Activated CD4-positive, CD25-positive, alpha-beta regulatory T cell treated with anti-CD3 and anti-CD28 coated beads, Interleukin-2, amount 50 U/mL, for 24 hours (primary cell): Measurements from ENCODE around the gene QARS1.
A peak's percentile ranks its signal among the peaks of the same experiment; 100 is the strongest.

Source experiments
- ATAC-seq, 2 donors: fragments of 150-1000 bp; cut with Tn5 transposase; one replicate each; pipeline ENCODE4 v1.10.0; 2021; ENCODE audit warnings: mild to moderate bottlenecking in 1 of 2, moderate library complexity in 1 of 2

The QARS1 gene

GRCh38 chr3:49120096-49120437 is 15.5 kb upstream of the QARS1 start:
- ATAC-seq = no peak

GRCh38 chr3:49119439-49119838 is 14.9 kb upstream of the QARS1 start:
- no peak for ATAC-seq

GRCh38 chr3:49119036-49119435 is 14.5 kb upstream of the QARS1 start:
- ATAC-seq = no peak

GRCh38 chr3:49112262-49112661 is 7.7 kb upstream of the QARS1 start:
- ATAC-seq = no peak

- no peak for ATAC-seq
Observed at GRCh38 chr3:49111347-49111746, 6.8 kb upstream of the QARS1 start.

- ATAC-seq = no peak
Observed at GRCh38 chr3:49110780-49111179, 6.2 kb upstream of the QARS1 start.

GRCh38 chr3:49108346-49108745 is 3.8 kb upstream of the QARS1 start:
- no peak for ATAC-seq

- no peak for ATAC-seq
Observed at GRCh38 chr3:49104052-49104426, 518 bp downstream of the QARS1 start.

- no peak for ATAC-seq
Observed at GRCh38 chr3:49100046-49100615, 4.4 kb downstream of the QARS1 start.

GRCh38 chr3:49098910-49099630 is 5.5 kb downstream of the QARS1 start:
- ATAC-seq = no peak

- ATAC-seq = no peak
Observed at GRCh38 chr3:49098429-49098828, 6.1 kb downstream of the QARS1 start.

GRCh38 chr3:49093853-49094767 is 10.4 kb downstream of the QARS1 start, which contains the start of gene QRICH1:
QRICH1 (minus strand) TSS chr3:49094071; CDS start chr3:49077017, 17,054 bp downstream.
- ATAC-seq = peak; percentile 83 to 87

GRCh38 chr3:49092938-49093852 is 11.4 kb downstream of the QARS1 start:
- ATAC-seq = peak; percentile 33 to 39

GRCh38 chr3:49081429-49081828 is 23.1 kb downstream of the QARS1 start:
- no peak for ATAC-seq

- ATAC-seq = no peak
Observed at GRCh38 chr3:49079270-49079669, 25.3 kb downstream of the QARS1 start.

- no peak for ATAC-seq
Observed at GRCh38 chr3:49076646-49077045, 27.9 kb downstream of the QARS1 start.

- ATAC-seq = no peak
Observed at GRCh38 chr3:49076116-49076515, 28.4 kb downstream of the QARS1 start.

- no peak for ATAC-seq
Observed at GRCh38 chr3:49058011-49058410, 46.5 kb downstream of the QARS1 start.

GRCh38 chr3:49057268-49057667 is 47.3 kb downstream of the QARS1 start:
- no peak for ATAC-seq

- no peak for ATAC-seq
Observed at GRCh38 chr3:49054344-49054862, 50.2 kb downstream of the QARS1 start.

- no peak for ATAC-seq
Observed at GRCh38 chr3:49053543-49053942, 51.0 kb downstream of the QARS1 start.
